ENCODE results near the gene ITGB3.

GRCh38 chr17:47310186-47310733, 56.6 kb downstream of the ITGB3 start:
- TF ChIP-seq CTCF (IDR thresholded peaks at IDR 0.05 in 2 of 3, conservative IDR thresholded peaks at IDR 0.05 in 1 of 3; ENCODE audit: borderline replicate concordance in 1 of 3, insufficient read depth in 1 of 3, low read depth in 2 of 3, low read length in 2 of 3) (no peak), REST (IDR thresholded peaks at IDR 0.05; ENCODE audit: low read depth) (no peak), POLR2A (IDR thresholded peaks at IDR 0.05; ENCODE audit: borderline replicate concordance, extremely low read depth, insufficient read depth, insufficient read length) (no peak), POLR2AphosphoS5 (IDR thresholded peaks at IDR 0.05; ENCODE audit: low read depth, low read length) (no peak), ZFX (IDR thresholded peaks at IDR 0.05) (no peak), SP1 (IDR thresholded peaks at IDR 0.05; ENCODE audit: low read depth) (no peak), EZH2 (IDR thresholded peaks at IDR 0.05) (no peak)

Measured in HCT116 (cell line).